GM21723 (cell line): ENCODE data around the gene ZDHHC14.

Source experiments
- ATAC-seq: cut with Tn5 transposase; IDR thresholded peaks from one replicate; pipeline ENCODE4 v1.9.1; 2021; ENCODE audit warnings: mild to moderate bottlenecking, moderate library complexity; ENCODE audit not compliant: unreplicated experiment

ZDHHC14 gene

GRCh38 chr6:157487110-157487773 is 106.3 kb downstream of the ZDHHC14 start:
- no peak for ATAC-seq

DNA sequence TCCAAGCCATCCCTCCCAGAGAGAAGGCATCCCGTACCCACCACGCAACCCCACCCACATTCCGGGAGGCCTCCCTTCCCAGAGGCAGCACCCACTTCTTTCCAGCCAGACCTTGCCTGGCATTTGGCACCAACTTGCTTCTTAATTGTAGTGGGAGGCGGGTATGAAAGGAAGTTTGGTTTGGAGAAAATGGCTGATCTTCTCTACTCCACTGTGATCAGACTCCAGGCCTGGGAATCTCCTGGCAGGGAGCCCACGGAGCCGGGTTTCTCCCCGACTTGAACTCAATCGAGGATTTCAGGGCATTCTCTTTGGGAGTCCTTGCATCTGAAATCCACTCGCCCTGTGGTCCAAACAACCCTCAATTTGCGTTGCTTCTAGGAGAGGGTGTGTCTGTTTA is 107.1 kb downstream of the ZDHHC14 start:
- no peak for ATAC-seq

GRCh38 chr6:157488716-157489118 is 107.7 kb downstream of the ZDHHC14 start:
- ATAC-seq, result no peak

DNA sequence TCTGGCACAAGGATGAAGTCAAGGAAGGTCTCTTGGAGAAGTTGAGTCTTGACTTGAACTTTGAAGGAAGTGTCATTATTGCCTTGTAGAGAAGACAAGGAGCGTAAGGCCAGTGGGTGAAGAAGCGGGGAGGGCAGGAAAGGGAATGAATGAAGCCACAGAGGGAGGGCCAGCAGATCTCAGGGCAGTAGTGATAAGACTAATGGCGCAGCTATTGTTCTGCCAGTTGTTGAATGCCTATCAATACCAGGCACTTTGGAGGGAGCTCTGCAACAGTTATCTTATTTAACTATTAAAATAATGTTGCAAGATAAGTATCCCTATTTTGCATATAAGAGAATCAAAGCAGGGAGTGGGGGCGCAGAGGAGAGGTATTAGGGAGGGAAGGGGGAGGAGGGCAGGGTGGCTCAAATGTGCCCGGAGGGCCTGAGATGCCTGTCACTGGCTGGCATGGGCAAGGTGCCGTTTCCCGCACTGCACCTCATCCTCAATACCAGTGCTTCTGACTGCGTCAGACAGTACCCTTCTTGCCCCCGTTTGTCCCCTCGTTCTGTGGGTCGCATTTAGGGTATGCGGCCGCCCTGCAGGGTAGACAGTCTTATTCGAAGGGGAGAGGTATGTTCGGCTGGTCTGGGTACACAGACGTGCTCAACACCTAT is 109.8 kb downstream of the ZDHHC14 start:
- no peak for ATAC-seq

DNA sequence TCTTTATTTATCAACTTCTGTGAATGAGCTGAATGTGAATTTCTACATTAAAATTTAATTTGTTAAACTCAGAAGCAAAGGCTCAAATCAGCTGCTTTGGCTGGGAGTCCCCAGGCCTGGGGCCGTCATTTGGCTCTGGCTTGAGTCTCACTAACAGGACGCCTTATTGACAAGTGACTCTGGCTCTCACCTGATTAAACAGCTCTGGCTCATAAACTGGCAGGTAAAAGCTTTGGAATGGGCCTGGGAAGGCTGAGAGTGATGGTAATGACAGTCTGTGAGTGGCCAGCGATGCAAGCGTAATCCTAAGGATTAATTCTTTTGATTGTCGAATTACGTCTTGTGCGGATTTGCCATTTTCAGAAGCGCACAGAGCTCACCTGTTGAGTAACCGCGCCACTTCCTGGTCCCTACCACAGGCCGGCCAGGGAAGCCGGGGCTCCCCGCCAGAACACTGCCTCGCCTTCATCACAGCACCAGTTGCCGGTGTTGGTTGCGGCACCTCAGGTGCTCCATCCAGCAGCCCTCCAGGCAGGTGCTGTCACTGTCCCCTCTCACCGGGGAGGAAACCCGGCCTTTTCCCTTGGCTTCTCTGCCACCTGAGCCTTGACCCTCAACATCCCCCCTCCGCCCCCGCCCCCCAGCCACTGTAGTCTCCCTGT is 110.7 kb downstream of the ZDHHC14 start:
- ATAC-seq, result no peak

DNA sequence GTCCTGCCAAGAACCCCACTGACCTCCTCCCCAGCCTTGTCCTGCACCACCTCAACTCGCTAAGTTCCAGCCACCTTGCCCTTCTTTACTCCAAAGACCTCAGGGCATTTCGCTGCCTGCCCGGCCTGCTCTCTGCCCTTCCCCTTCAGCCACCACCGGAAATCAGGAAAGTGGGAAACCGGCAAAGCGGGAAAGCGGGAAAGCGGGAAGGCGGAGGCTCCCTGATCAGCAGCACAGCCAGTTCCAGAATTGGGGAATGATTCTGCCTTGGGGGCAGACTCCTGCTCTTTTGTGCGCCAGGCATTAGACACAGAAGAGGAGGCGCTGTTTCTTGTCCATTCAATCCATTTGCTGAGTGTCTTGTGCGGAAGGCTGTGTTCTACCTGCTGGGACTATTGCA is 111.3 kb downstream of the ZDHHC14 start:
- no peak for ATAC-seq

DNA sequence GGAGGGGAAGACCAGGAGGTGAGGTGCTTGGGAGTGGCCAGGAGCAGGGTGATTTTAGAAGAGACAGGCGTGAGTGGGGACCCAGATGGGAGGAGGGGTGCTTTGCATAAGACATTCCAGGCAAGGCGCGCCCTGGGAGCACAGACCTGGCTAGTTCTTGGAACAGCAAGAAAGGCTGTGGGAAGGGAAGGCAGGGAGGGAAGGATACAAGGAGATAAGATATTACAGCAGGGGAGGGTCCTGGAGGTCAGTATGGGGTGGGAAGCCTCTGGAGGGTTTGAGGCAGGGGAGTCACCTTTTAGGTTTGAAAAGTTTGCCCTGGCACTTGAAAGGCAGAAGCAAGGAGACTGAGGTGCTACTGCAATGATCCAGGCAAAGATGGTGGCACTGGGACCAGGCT is 111.8 kb downstream of the ZDHHC14 start:
- ATAC-seq, result no peak

DNA sequence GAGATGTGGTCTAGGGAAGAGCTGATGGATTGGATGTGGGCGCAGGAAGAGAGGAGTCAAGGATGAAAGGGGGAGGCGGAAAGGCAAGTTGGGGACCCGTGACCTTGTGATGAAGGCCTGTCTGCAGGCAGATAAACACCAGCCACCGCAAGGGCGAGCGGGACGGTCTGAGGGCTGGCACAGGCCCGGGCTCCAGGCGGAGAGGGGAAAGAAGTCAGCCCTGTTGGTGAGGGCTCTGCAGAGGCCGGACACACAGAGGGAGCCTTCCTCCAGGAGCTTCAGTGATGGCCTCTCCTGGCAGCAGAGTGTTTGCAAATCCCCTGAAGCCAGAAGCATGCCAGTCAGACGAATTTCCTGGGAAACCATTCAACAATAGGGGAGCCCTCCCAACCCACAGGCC is 112.2 kb downstream of the ZDHHC14 start:
- no peak for ATAC-seq

DNA sequence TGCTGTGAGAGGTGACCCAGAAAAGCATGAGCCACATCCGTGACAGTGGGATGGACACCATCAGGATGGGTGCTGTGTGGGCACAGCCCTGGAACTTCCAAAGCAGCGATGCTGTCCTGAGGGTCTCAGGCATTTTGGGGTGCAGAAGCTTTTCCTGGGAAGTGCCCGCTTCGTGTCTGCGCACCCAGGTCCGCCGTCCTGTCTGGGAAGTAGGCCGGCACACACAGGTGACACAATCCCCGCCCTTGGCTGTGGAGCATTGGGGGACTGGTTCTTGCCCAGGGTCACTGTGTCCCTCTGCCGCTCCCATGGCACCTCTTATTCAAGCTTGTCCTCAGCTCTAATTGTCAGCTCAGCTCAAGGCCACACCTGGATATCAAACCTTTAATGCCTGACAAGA is 112.6 kb downstream of the ZDHHC14 start:
- no peak for ATAC-seq

DNA sequence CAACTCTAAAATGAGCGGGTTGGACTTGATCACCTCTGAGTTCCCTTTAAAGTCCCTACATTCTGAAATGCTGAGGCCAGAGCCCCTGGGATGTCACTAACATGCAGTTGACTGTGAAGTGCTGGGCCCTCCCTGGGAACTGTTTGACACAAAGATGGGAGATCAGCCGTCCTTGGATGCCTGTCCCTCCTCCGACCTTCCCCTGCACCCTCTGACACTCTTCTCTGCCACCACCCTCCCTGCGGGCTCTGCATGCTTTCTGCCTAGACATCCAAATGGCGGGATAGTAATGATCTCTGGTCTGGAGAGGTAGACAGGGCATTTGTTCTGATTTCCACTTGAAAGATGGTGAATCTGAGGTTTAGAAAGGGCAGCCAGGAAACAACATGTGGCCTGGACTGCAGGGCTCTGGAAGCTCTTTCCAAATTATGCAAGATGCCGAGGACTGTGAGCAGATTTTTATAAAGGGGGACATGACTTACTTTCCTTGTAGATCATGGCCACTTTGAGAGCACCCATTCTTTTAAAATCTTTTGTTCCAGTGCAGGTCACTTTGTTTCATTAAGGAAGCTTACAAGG is 113.2 kb downstream of the ZDHHC14 start:
- no peak for ATAC-seq

DNA sequence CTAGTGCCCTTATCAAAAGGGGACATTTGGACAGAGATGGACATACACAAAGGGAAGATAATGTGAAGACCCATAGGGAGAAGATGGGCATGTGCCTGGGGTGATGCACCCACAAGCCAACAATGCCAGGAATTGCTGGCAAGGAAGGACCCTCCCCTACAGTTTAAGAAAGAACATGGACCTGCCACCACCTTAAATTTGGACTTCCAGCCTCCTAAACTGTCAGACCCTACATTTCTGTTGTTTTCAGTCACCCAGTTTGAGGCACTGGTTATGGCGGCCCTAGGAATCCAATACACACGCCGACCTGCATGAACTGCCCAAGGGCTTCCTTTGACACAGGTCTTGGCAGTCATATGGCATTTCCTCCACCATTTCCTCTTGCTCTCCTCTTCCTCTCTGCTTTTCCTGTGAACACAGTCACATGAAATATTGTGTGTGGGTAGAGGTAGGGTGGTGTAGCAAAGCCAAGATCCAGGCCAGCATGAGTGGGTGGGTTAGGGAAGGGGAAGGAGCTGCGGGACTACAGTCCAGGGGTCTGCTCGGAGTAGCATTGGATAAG is 115.6 kb downstream of the ZDHHC14 start:
- no peak for ATAC-seq

- no peak for ATAC-seq
Observed at GRCh38 chr6:157497579-157497978, 116.6 kb downstream of the ZDHHC14 start.

GRCh38 chr6:157498817-157499216 is 117.8 kb downstream of the ZDHHC14 start:
- no peak for ATAC-seq

- ATAC-seq, result no peak
Observed at GRCh38 chr6:157500022-157500421, 119.0 kb downstream of the ZDHHC14 start.

DNA sequence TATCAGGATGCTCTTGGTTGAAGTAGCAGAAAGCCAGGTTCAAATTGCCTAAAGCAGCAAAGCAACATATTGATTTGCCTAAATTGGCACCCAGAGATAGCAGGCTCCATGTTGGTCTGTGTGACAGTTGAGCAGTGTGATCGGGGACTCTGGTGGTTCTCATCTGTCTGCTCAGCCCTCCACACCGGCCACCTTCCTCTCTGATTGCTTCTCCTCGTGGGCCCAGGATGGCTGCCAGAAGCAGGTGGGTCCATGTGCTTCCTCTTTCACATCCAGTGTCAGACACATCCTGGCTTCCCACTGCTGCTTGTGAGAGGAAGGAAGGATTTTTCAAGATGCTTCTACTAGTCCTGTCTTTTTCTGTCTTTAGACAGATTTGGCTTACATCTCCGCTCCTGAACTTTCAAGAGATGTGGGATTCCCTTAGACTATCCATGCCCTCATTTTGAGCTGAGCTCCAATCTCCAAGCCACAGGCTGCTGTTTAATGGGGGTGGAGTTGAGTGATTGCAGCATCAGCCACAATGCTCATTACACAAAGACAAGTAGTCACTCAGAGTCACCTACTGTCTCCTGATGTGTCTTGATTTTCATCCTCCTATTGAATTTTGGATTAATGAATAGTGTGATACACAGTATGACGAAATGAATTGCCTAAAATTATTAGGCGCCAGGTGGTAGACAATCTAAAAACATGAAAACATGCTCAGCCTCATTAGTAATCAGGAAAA is 122.2 kb downstream of the ZDHHC14 start:
- no peak for ATAC-seq

- no peak for ATAC-seq
Observed at GRCh38 chr6:157505912-157506491, 125.0 kb downstream of the ZDHHC14 start.

DNA sequence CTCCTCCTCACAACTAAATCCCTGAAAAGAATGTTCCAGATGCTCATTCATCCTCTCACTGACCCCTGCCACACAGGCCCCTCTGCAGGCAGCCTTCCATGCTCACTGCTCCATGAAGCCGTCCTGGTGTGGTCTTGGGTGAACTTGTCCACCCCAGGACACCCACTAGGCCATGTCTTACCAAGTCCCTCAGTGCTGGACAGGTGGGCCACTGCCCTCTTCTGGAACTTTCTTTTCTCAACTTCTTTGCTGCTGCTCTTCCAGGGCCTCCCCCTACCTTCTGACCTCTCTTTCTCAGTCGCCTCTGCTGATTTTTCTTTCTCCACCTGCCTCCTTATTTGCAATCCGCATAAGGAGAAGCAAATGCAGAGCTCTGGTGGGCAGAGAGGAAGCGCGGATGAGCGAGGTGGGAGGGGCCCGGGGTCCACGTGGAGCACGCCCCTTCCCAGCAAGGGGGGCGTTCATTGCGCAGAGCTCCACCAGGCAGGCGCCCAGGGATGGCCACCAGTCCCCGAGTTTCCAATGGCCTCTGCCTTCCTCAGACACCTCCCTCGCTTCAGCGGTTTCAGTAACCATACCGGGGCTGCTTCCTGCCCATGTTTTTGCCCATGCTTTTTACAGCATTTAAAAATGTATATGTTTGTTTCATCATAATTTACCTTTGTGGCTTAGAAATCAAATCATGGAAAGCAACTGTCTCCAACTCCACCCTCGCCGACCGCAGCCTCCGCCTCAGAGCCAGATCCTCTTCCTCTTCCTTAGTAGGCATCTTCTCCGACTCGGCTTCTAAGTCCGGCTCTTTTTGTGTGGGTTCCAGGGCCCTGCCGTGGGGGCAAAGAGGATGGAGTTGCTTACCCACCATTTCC is 129.6 kb downstream of the ZDHHC14 start:
- no peak for ATAC-seq

- no peak for ATAC-seq
Observed at GRCh38 chr6:157511682-157512381, 130.8 kb downstream of the ZDHHC14 start.

DNA sequence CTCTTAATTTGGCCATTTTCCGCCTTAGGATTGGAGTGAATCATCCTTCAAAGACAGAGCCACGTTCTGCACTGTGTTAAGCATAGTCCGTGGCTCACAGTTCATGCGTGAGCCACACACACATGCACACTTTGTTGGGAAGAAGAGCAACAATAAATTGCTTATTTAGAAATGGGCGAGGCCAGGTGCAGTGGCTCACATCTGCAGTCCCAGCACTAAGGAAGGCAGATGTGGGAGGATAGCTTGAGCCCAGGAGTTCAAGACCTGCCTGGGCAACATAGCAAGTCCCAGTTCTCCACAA is 131.3 kb downstream of the ZDHHC14 start:
- ATAC-seq, result no peak
